Testis (tissue), 2 donors: ENCODE data around the gene PDZK1IP1.

Experiments used
- CTCF ChIP-seq, 3 experiments: fragments of 450-650 bp in 2 of 3; fragments of 200-600 bp in 1 of 3; sonication (generic) in 1 of 3; IDR thresholded peaks; one replicate each; pipeline ENCODE4 v1.5.1; 2016 to 2019; ENCODE audit warnings: antibody characterized with exemption in 3 of 3, mild to moderate bottlenecking in 2 of 3, moderate library complexity in 1 of 3
- POLR2A ChIP-seq: fragments of 450-650 bp; IDR thresholded peaks from one replicate; pipeline ENCODE4 v1.6.1; 2017; ENCODE audit warnings: antibody characterized with exemption, mild to moderate bottlenecking, moderate library complexity

GRCh38 chr1:47207803-47208373, 18.1 kb upstream of the PDZK1IP1 start:
- TF ChIP-seq CTCF (IDR thresholded peaks at IDR 0.05) (no peak), POLR2A (no peak)
